Panc1 (cell line): ENCODE data around the gene TM4SF5. TPM values are rescaled to one million over a fixed set of nuclear protein-coding genes. Genes with fewer than 3 reads are reported as not detected.

Experiments used
- ATAC-seq: fragments of 200-7000 bp; cut with Tn5 transposase; 2 replicates; pipeline ENCODE4 v1.9.1; 2020; ENCODE audit warnings: mild to moderate bottlenecking, moderate library complexity
- BruUV-seq: library from RNA; stranded (reverse); fragments of 400-500 nt; replicated peaks from 2 replicates; lab custom pipeline; 2021; lab: Mats Ljungman, UMichigan
- CTCF ChIA-PET: fragments of 300-600 bp; sonication (Branson Sonifier 250); formaldehyde crosslinking; loops from one replicate; lab custom pipeline; 2022; ENCODE audit warnings: antibody characterized with exemption; lab: Charles Lee
- POLR2A ChIA-PET: fragments of 300-600 bp; sonication (Branson Sonifier 250); formaldehyde crosslinking; loops from one replicate; lab custom pipeline; 2022; ENCODE audit warnings: antibody characterized with exemption; lab: Charles Lee
- DNase-seq: peaks from one replicate; pipeline ENCODE4 v3.0.0-alpha.2; 2010; ENCODE audit warnings: low read depth, low spot score
- H3K27ac ChIP-seq: 2 replicates; pipeline ENCODE4 v1.5.1; 2011; ENCODE audit warnings: mild to moderate bottlenecking, low read length, inconsistent platforms
- H3K27me3 ChIP-seq: fragments of 200-500 bp; sonication (Bioruptor generic); 2 replicates; pipeline ENCODE4 v1.6.0; 2014; ENCODE audit warnings: low read length, inconsistent platforms; ENCODE audit not compliant: control insufficient read depth, insufficient read depth
- H3K36me3 ChIP-seq: fragments of 200-500 bp; sonication (Bioruptor generic); 2 replicates; pipeline ENCODE4 v1.5.1; 2014; ENCODE audit warnings: inconsistent platforms, mild to moderate bottlenecking, low read length, moderate library complexity; ENCODE audit not compliant: control insufficient read depth, insufficient read depth
- H3K4me1 ChIP-seq: 2 replicates; pipeline ENCODE4 v1.5.1; 2011; ENCODE audit warnings: inconsistent platforms, mild to moderate bottlenecking, low read length, moderate library complexity; ENCODE audit not compliant: control insufficient read depth, insufficient read depth
- H3K4me3 ChIP-seq, 2 experiments: 2 replicates each; pipeline ENCODE4 v1.5.1; 2011 to 2012; ENCODE audit warnings: low read depth in 2 of 2, low read length in 2 of 2, mild to moderate bottlenecking in 2 of 2, inconsistent platforms in 1 of 2, moderate library complexity in 1 of 2
- H3K9me3 ChIP-seq: fragments of 200-500 bp; sonication (Bioruptor generic); 2 replicates; pipeline ENCODE4 v1.5.1; 2014; ENCODE audit warnings: low read depth, mild to moderate bottlenecking, inconsistent platforms, low read length, moderate library complexity; ENCODE audit not compliant: control insufficient read depth, insufficient read depth
- POLR2AphosphoS5 ChIP-seq: IDR thresholded peaks from 2 replicates; pipeline ENCODE4 v1.6.1; 2012; ENCODE audit warnings: mild to moderate bottlenecking, low read depth, low read length, moderate library complexity
- REST ChIP-seq, 2 experiments: IDR thresholded peaks; 2 replicates each; pipeline ENCODE4 v1.6.1; 2011 to 2012; ENCODE audit warnings: low read depth in 2 of 2, control low read depth in 1 of 2, low read length in 1 of 2, mild to moderate bottlenecking in 1 of 2, moderate library complexity in 1 of 2; ENCODE audit not compliant: insufficient read depth in 1 of 2
- SIN3A ChIP-seq: IDR thresholded peaks from 2 replicates; pipeline ENCODE4 v1.6.1; 2012; ENCODE audit warnings: low read depth, mild to moderate bottlenecking, low read length, moderate library complexity, borderline replicate concordance; ENCODE audit not compliant: insufficient read depth
- in situ Hi-C: cut with HindIII; loops from 2 replicates; pipeline ENCODE4 v1.10.0; 2016; ENCODE audit warnings: low sequenced_read_pairs, low pct_unique_long_range_greater_than_20kb
- intact Hi-C: fragments of 100-400 bp; cut with micrococcal nuclease; formaldehyde crosslinking; loops from one replicate; pipeline ENCODE4 v1.10.0; 2022; ENCODE audit not compliant: unreplicated experiment
- total RNA-seq: library from RNA; stranded (reverse); gene quantifications from one replicate; pipeline ENCODE4 v1.2.1, GENCODE V29; 2021; ENCODE audit not compliant: unreplicated experiment
- TF ChIP-seq, protein P1 (sequence below): fragments of 450-650 bp; IDR thresholded peaks from 2 replicates; pipeline ENCODE4 v1.5.1; 2017; ENCODE audit warnings: mild to moderate bottlenecking

Gene TM4SF5
- total RNA-seq, 1 experiment from 2014 or later = not detected

GRCh38 chr17:4782652-4783051, 11.0 kb downstream of the TM4SF5 start:
- POLR2A ChIA-PET = no interaction called here
- H3K27me3 ChIP-seq = no peaks in the 10 kb centered on the region
- no peak for ATAC-seq

GRCh38 chr17:4785311-4786105, 13.8 kb downstream of the TM4SF5 start:
- in situ Hi-C loops = no loop called here
- Histone ChIP-seq H3K27me3 (no peaks in the 10 kb centered on the region), H3K36me3 (no peaks in the 10 kb centered on the region; the same call in 1 of the 2 replicates), H3K4me3 (no peak overlapping the region), H3K9me3 (no peaks in the 10 kb centered on the region), H3K4me1 (peaks cover 6% of the 10 kb centered on the region), H3K27ac (no peak overlapping the region)
- intact Hi-C loops = loop anchor here (5.0 kb wide), 1 partner anchor 97 kb away; no protein-coding TSS in a partner anchor
- no peak for ATAC-seq
- no peak for DNase-seq
- BruUV-seq = no TSS peak
- POLR2A ChIA-PET = no interaction called here
- TF ChIP-seq, protein P1, sequence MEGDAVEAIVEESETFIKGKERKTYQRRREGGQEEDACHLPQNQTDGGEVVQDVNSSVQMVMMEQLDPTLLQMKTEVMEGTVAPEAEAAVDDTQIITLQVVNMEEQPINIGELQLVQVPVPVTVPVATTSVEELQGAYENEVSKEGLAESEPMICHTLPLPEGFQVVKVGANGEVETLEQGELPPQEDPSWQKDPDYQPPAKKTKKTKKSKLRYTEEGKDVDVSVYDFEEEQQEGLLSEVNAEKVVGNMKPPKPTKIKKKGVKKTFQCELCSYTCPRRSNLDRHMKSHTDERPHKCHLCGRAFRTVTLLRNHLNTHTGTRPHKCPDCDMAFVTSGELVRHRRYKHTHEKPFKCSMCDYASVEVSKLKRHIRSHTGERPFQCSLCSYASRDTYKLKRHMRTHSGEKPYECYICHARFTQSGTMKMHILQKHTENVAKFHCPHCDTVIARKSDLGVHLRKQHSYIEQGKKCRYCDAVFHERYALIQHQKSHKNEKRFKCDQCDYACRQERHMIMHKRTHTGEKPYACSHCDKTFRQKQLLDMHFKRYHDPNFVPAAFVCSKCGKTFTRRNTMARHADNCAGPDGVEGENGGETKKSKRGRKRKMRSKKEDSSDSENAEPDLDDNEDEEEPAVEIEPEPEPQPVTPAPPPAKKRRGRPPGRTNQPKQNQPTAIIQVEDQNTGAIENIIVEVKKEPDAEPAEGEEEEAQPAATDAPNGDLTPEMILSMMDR = no peak
- CTCF ChIA-PET = interaction anchor here (0.5 kb wide), 1 partner anchor 40 kb away, joined by 11 read pairs; no protein-coding TSS in a partner anchor

More at GRCh38 chr17:4782652-4783051, 11.0 kb downstream of the TM4SF5 start:
- DNase-seq = no peak
- TF ChIP-seq POLR2AphosphoS5 (no peak), SIN3A (no peak), REST (IDR thresholded peaks at IDR 0.05; ENCODE audit: insufficient read depth in 1 of 2, low read depth in 2 of 2, low read length in 1 of 2) (no peak)
- TF ChIP-seq, protein P1 = no peak
- BruUV-seq = no TSS peak
- CTCF ChIA-PET = no interaction called here
- in situ Hi-C loops (no loop called here), intact Hi-C loops (no loop called here)
- no peaks in the 10 kb centered on the region for H3K9me3 ChIP-seq
- H3K4me3 ChIP-seq = no peak overlapping the region
- H3K36me3 ChIP-seq = no peaks in the 10 kb centered on the region
- no peaks in the 10 kb centered on the region for H3K4me1 ChIP-seq
- H3K27ac ChIP-seq = no peak overlapping the region
